HG02870 (cell line): ENCODE measurements around the gene GLDN.
"Not testable (repeated sequence)": the region's sequence is repeated elsewhere in the genome, so short reads cannot be mapped to it uniquely, and the experiment has no call there.

Source experiments
- ATAC-seq: cut with Tn5 transposase; IDR thresholded peaks from one replicate; pipeline ENCODE4 v1.9.1; 2021; ENCODE audit warnings: mild to moderate bottlenecking, moderate library complexity; ENCODE audit not compliant: unreplicated experiment

The GLDN gene

GRCh38 chr15:51443282-51443914, 101.9 kb downstream of the GLDN start:
- ATAC-seq = no peak

GRCh38 chr15:51444112-51444511, 102.7 kb downstream of the GLDN start:
- ATAC-seq = no peak

GRCh38 chr15:51444807-51445206, 103.4 kb downstream of the GLDN start:
- ATAC-seq = no peak

- not testable (repeated sequence) for ATAC-seq
Observed at GRCh38 chr15:51446029-51446744, 104.7 kb downstream of the GLDN start.

- ATAC-seq = no peak
Observed at GRCh38 chr15:51447855-51448621, 106.6 kb downstream of the GLDN start.

- no peak for ATAC-seq
Observed at GRCh38 chr15:51448622-51449399, 107.4 kb downstream of the GLDN start.

- ATAC-seq = no peak
Observed at GRCh38 chr15:51450001-51450400, 108.5 kb downstream of the GLDN start.
